GM19099 (cell line): ENCODE measurements around the gene LPAR5.
A peak's percentile ranks its signal among the peaks of the same experiment; 100 is the strongest.

ENCODE experiments used
- POLR2A ChIP-seq: IDR thresholded peaks from 3 replicates; pipeline ENCODE4 v1.6.1; 2011; ENCODE audit warnings: low read depth; ENCODE audit not compliant: insufficient read length; ENCODE audit errors: extremely low read depth

Gene LPAR5

DNA sequence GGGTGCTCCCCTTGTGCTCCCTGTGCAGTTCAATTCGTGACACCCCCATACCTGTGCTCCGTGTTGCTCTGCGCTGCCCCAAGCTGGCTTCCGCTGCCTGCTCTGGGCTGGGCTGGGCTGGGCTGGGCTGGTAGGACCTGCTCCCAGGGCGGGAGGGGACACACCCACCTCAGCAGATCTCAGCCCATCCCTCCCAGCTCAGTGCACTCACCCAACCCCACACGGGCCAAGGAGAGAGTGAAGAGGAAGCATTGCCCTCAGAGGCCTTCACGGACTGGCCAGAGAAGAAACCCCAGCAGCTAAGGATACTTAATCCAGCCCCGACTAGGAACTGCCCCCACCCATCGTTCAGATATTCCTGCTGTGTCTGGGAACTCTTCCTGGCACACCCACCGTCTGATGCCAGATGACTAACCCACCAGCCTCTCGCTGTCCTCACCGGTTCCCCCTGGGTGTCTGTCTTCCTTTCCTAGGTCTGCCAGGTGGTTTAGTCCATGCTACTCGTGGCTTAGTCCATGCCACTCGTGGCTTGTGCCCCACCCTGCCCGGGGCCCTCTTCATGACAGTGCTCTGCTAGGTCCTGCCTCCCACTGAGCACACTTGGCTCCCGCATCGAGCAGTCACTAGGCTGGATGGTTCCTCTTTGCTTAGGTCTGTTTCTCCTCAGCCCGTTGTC lies at the start of gene LPAR5:
Gene LPAR5 (minus strand): TSS at position 104 of the 676 bp plus-strand sequence. CDS start 14,711 bp downstream, outside the sequence.
- peak; percentile 63 for TF ChIP-seq POLR2A

GRCh38 chr12:6684609-6685008 lies 48.9 kb upstream of the LPAR5 start:
- no peak for TF ChIP-seq POLR2A

- no peak for TF ChIP-seq POLR2A
Observed at GRCh38 chr12:6676962-6677361, 41.2 kb upstream of the LPAR5 start.

- TF ChIP-seq POLR2A: no peak
Observed at GRCh38 chr12:6672143-6672542, 36.4 kb upstream of the LPAR5 start.

GRCh38 chr12:6667559-6668210 lies 31.9 kb upstream of the LPAR5 start:
- TF ChIP-seq POLR2A: no peak

GRCh38 chr12:6666211-6666610 lies 30.5 kb upstream of the LPAR5 start:
- TF ChIP-seq POLR2A: no peak

- no peak for TF ChIP-seq POLR2A
Observed at GRCh38 chr12:6664902-6665301, 29.1 kb upstream of the LPAR5 start.

- TF ChIP-seq POLR2A: peak; percentile 58
Observed at GRCh38 chr12:6662906-6663742, 27.4 kb upstream of the LPAR5 start, which contains the start of gene ING4. Gene ING4, minus strand, starts transcription at chr12:6663119. Its CDS starts 18 bp downstream, at chr12:6663101.

- TF ChIP-seq POLR2A: no peak
Observed at GRCh38 chr12:6662602-6662905, 26.8 kb upstream of the LPAR5 start.

- no peak for TF ChIP-seq POLR2A
Observed at GRCh38 chr12:6653987-6654386, 18.2 kb upstream of the LPAR5 start.

DNA sequence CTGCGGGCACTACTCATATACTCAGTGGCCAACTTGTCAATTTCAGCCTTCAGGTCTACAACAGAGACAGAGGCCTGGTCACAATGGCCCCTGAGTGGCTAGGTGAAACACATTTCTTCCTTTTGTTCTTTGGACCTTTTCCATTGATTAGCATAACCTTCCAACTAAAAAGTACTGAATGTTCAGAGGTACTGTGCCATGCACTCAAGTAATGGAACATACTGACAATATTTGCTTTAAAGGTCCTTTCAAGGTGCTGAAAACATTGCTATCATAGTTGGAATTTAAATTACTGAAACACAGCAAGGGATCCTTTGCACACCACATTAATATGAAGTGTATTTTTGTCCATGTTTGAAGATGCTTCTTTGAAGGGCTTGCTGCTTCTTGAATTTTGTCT lies 17.6 kb upstream of the LPAR5 start:
- TF ChIP-seq POLR2A: no peak

GRCh38 chr12:6652391-6652790 lies 16.6 kb upstream of the LPAR5 start:
- no peak for TF ChIP-seq POLR2A

DNA sequence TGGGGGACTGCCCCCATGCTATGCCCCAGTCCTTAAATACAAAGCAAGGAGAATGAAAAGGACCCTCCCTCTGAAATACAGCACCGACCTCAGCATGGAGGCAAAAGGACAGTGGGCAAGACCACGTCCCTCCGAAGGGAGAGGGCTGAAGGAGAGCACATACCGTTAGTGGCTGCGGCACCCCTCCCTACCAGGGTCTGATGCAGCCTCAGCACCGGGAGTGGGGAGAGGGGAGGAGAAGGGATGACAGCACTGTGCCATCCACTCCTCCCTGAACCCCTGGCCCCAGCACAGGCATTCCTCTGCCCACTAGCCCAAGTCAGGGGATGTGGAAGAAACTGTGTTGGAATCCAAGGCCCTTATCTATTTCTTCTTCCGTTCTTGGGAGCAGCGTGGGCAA lies 15.1 kb upstream of the LPAR5 start:
- TF ChIP-seq POLR2A: no peak

DNA sequence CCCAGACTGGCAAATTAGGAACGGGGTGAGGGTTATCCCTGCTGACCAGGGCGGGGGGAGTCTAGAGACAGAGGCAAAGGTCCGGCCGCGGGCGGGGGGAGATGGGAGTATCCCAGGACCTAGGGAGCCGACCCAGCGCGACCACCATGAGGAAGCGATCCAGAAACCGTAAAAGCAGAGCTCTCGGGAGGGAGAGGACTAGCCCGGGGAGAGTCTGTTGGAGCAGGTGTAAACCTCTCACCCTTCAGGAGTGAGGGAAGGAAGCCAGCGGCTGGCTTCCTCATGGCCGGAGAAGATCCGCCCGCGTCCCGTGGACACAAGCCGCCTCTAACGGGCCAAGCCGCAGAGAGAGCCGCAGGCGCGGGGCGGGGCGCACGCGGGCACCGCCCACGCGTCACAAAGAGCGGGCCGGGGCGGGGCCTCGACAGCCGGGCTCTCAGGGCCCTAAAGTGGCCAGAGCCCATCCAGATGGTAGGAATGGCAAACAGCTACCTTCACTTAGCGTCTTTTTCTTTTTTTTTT lies 11.4 kb upstream of the LPAR5 start, which contains the start of gene ACRBP:
Gene ACRBP (minus strand): TSS at position 350 of the 522 bp plus-strand sequence. CDS start 66 bp downstream, at position 284.
- TF ChIP-seq POLR2A: peak; percentile 61
